HG03457 (cell line): ENCODE results near the gene ENTPD8.
A peak's percentile ranks its signal among the peaks of the same experiment; 100 is the strongest.
"Not testable (repeated sequence)": the region's sequence is repeated elsewhere in the genome, so short reads cannot be mapped to it uniquely, and the experiment has no call there.

Experiments used
- ATAC-seq: cut with Tn5 transposase; IDR thresholded peaks from one replicate; pipeline ENCODE4 v1.9.1; 2021; ENCODE audit warnings: moderate number of reproducible peaks; ENCODE audit not compliant: unreplicated experiment

ENTPD8 gene

DNA sequence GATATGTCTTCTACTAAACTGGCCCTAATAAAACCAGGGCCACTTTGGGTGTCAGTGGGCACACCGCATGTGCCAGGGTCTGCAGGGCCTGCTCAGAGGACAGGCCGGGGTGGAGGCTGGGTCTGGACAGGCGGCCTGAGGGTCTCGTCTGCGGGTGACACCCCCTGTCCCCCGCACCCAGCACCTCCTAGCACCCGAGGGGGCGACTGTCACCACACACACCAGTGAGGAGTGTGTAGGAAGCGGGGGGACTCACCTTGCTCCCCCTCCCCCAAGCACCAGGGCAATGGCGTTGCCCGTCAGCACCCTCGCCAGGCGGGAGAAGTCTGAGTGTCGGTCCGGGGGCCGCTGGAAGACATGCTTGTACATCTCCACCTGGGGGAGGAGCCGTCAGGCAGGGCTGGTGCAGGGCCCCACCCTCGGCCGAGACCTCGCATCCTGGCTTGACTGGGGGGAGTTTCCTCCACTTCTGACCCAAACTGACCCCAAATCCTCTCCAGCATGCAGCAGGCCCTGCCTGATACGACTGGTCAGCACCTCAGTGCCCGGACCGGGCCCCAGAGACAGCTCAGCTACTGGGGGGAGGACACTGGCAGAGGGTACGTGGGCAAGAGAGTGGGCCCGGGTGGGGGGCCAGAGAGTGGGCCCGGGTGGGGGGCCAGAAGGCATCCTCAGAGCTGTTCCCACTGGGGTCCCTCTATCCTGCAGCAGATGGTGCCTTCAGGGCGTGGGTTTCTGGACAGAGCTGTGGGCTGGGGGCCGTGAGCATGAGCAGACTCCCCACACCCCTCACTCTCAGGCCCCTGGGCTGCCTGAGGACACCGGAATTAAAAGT is 36.8 kb upstream of the ENTPD8 start:
- ATAC-seq, result no peak

DNA sequence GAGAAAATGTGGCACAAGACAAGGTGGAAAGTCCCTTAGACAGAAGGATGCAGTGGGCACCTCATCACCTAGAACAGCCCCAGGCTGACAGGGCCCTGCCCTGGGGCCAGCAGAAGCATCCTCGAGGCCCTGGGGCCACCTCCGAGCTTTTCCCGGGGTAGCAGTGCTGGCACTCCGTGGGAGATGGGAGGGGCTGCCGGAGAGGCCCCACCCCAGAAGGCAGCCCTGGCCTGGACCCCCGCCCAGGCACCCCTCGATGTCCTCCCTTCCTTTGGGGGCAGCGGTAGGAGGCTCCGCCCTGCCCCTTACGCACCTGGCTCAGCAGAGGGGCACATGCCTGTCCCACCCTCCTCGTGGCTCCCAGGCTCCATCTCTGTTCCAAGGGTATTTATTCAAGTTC is 35.7 kb upstream of the ENTPD8 start:
- ATAC-seq, result no peak

DNA sequence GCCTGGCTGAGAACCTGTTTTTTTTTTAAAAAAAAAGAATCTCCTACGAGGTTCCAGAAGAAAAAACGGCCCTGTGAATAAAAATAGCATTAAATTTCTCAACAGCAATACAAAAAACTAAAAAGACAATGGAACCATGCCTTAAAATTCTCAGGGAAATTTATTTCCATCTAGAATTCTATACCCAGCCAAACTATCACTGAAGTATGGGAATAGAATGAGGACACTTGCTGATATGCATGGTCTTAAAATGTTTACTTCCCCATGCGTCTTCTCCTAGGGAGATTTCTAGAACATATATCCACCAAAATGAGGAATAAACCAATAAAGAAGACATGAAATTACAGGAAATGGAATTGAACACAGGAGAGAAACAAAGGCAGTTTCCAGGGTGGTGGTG is 34.5 kb upstream of the ENTPD8 start:
- ATAC-seq, result no peak

- ATAC-seq, result no peak
Observed at GRCh38 chr9:137474271-137474670, 33.1 kb upstream of the ENTPD8 start.

DNA sequence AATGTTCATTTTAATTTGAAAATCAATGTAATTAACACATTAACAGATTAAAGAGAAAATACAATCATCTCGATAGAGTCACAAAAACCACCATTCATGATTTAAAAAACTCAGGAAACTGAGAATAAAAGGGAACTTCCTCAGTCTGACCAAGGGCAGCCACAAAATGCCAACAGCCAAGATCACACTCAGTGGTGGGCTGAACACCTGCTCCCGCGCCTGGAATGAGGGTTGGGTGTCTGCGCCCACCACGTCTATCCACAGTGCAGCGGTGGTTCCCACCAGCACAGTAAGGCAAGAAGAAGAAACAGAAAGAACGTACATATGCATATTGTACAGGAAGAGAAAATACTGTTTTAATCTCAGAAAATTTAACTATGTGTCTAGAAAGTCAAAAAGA is 29.6 kb upstream of the ENTPD8 start:
- ATAC-seq, result no peak

DNA sequence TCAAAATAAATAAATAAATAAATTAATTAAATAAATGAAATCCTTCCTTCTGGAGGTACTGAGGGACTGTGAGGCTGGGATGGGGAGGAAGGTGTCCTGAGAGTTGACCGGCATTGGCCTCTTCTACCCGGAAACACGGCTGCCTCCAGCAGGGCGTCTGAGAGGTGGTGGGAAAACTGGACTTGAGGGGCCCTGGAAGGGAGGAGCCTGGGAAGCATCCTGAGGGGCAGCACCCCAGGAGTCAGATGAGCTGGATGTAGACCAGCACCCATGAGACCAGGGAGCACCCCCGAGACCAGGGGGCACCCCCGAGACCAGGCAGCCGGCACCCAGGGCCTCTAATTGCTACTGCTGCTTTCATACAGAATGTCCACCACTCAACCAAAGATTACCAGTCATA is 26.7 kb upstream of the ENTPD8 start:
- no peak for ATAC-seq

DNA sequence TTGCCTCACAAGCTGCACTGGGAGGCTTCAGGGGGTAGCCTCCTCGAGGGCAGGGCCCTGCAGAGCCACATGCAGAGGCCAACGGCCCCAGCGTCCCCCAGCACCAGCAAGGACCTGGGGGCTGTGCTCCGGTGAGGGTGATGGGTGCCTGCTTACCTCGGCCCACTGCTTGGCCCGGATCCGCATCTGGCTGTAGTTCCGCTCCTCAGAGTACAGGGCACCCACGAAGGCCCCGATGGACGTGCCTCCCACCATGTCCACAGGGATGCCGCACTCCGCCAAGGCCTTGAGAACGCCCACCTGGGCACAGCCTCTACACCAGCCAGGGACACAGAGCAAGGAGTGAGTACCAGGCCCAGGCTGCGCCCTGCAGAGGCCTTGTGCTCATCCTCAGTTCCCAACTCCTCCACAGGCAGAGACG is 26.0 kb upstream of the ENTPD8 start:
- no peak for ATAC-seq

- ATAC-seq, result not testable (repeated sequence)
Observed at GRCh38 chr9:137466389-137467085, 25.4 kb upstream of the ENTPD8 start.

DNA sequence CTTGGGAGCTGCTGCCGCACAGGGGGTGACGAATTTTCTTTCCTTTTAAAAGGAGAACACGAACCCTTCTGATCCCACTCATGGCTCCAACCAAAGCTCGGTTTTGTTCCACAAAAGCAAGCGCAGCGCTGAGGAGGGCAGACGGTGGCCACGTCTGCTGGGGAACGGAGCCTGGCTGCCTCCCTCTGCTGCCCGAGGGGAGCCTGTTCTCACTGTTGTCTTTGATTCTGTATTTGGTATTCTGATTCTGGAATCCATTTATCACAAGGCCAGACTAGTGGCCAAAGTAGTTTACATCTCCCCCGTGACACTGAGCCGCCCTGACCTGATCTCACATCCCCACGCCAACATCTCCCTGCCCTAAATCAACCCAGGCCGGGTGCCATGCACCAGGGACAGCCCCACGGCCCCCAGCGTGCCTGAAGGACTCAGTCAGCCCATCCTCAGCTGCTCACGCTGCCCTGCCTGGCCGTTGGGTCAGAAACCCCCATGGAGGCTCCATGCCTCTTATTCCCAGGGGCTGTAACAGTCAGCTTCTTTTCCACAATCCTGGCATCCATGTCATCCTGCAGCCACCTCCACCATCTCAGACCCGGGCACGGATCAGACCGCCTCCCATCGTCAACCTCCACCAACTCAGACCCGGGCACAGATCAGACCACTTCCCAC is 24.7 kb upstream of the ENTPD8 start:
- ATAC-seq, result no peak

DNA sequence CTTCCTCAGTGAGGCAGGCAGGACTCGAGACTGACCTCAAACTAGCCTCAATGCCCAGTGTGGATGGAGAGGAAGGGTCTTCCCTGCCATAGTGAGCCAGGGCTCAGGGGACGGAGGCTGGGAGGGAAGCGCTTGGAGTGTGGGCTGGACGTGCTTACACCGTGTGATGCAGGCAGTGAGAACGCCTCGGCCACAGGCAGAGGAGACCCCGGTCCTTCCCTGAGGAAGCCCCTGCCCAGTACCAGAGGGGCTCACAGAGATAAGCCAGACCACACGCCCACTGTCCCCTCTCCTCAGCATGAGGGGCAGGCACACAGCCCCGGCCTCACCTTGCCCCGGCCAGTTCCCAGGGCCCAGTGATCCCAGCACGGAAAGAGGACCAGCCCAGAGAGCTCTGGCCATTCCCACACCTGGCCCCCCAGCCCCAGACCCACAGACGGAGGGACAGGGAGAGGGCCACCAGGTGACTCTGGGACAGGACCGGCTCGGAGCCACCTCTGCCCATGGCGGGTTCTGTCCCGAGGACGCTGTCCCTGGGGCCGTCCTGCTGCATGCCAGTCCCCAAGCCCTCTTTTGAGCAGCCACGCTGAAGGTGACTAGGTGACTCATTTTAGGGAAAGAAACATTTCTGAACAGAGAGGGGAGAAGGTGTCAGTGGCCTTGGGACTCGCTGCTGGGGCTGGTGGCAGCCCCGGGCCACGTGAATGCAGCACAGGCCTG is 24.0 kb upstream of the ENTPD8 start:
- no peak for ATAC-seq

- no peak for ATAC-seq
Observed at GRCh38 chr9:137464291-137464999, 23.3 kb upstream of the ENTPD8 start.

DNA sequence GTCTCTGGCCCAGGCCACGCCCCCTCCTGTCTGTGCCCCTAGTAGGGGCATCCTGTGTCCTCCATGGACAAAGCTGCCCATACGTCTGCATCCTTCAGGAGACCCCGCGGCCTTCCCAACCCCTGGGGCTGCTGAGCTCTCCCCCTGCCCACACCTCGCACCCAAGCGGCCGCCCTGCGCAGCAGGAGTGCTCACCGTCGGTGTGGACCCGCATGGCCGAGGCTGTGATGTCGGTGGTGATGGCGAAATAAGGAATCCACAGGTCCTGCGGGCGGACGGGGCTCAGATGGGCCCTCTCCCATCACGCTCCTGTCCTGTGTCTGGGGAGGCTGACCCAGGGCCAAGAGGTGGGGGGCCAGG is 22.8 kb upstream of the ENTPD8 start:
- no peak for ATAC-seq

GRCh38 chr9:137462986-137463930 is 22.1 kb upstream of the ENTPD8 start:
- no peak for ATAC-seq

DNA sequence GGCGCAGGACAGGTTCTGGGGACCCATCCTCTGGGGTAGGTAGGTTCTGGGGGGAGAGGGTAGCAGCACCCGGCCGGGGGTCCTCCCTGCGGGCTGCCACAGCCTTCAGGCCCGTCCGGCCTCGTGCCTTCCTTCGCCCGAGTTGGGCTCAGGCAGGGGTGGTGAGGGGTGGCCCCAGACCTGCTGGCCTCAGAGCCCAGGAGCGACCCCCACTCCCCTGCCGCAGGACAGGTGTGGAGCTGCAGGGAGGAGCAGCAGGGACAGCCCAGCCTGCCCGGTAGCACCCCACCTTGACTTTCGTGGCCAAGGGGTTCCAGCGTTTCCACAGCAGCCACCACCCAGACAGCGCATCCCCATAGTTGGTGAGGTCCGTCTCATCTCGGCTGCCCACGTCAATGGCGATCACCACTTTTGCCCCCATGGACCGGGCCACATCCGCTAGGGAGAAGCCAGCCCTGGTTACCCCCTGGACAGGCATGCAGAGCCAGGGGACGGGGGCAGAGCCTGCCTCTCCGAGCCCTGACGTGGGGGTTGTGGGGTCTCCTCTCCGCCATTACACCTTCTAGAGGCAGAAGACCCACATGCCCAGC is 21.3 kb upstream of the ENTPD8 start:
- ATAC-seq, result no peak

- ATAC-seq, result peak; percentile 37
Observed at GRCh38 chr9:137461663-137462395, 20.7 kb upstream of the ENTPD8 start.

- no peak for ATAC-seq
Observed at GRCh38 chr9:137461316-137461662, 20.1 kb upstream of the ENTPD8 start.

- no peak for ATAC-seq
Observed at GRCh38 chr9:137460363-137461315, 19.5 kb upstream of the ENTPD8 start.
